ENCODE measurements around the gene E2F1. TPM values are rescaled to one million over a fixed set of nuclear protein-coding genes. Genes with fewer than 3 reads are reported as not detected.
"Not testable (repeated sequence)": the region's sequence is repeated elsewhere in the genome, so short reads cannot be mapped to it uniquely, and the experiment has no call there.

The E2F1 gene
- total RNA-seq, 2 experiments from 2014 or later, result 128 to 148 TPM

- Histone ChIP-seq H3K4me3 (ENCODE audit: low read depth, low read length, poor library complexity, severe bottlenecking) (no peak overlapping the region), H3K4me2 (ENCODE audit: low read length) (no peak overlapping the region), H3K36me3 (ENCODE audit: insufficient read depth, low read length) (peaks cover 94% of the 10 kb centered on the region), H2AFZ (ENCODE audit: low read length) (no peak overlapping the region), H3K4me1 (ENCODE audit: insufficient read depth, low read length, poor library complexity, severe bottlenecking) (no peaks in the 10 kb centered on the region), H3K9me2 (ENCODE audit: insufficient read depth, low read length) (no peaks in the 10 kb centered on the region), H3K9me3 (ENCODE audit: low read length) (no peaks in the 10 kb centered on the region), H3K79me2 (ENCODE audit: insufficient read depth, low read depth, low read length) (no peaks in the 10 kb centered on the region), H3K27ac (ENCODE audit: low read depth, low read length, poor library complexity, severe bottlenecking) (no peak overlapping the region), H4K20me1 (ENCODE audit: insufficient read depth, low read length) (no peaks in the 10 kb centered on the region)
- CTCF ChIA-PET (ENCODE audit: unreplicated experiment), result no interaction called here
- TF ChIP-seq, protein P1, sequence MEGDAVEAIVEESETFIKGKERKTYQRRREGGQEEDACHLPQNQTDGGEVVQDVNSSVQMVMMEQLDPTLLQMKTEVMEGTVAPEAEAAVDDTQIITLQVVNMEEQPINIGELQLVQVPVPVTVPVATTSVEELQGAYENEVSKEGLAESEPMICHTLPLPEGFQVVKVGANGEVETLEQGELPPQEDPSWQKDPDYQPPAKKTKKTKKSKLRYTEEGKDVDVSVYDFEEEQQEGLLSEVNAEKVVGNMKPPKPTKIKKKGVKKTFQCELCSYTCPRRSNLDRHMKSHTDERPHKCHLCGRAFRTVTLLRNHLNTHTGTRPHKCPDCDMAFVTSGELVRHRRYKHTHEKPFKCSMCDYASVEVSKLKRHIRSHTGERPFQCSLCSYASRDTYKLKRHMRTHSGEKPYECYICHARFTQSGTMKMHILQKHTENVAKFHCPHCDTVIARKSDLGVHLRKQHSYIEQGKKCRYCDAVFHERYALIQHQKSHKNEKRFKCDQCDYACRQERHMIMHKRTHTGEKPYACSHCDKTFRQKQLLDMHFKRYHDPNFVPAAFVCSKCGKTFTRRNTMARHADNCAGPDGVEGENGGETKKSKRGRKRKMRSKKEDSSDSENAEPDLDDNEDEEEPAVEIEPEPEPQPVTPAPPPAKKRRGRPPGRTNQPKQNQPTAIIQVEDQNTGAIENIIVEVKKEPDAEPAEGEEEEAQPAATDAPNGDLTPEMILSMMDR (conservative IDR thresholded peaks at IDR 0.05; ENCODE audit: low read length), result no peak
- TF ChIP-seq EZH2phosphoT487 (IDR thresholded peaks at IDR 0.05; ENCODE audit: borderline replicate concordance, low read depth, low read length), result no peak
- intact Hi-C loops (cut with micrococcal nuclease; ENCODE audit: unreplicated experiment), result no loop called here
- DNase-seq (ENCODE audit: low spot score), result no peak
- POLR2A ChIA-PET, result interaction anchor here (0.6 to 0.9 kb wide), 2 partner anchors 89 to 194 kb away, joined by 3 read pairs; no protein-coding TSS in a partner anchor
- BruUV-seq (replicated peaks), result no TSS peak
These were observed 45.9 kb downstream of the E2F1 start for GRCh38 chr20:33640287-33640686.

- Histone ChIP-seq H2AFZ (ENCODE audit: low read length) (no peak overlapping the region), H3K9me3 (ENCODE audit: low read length) (no peaks in the 10 kb centered on the region), H3K36me3 (ENCODE audit: insufficient read depth, low read length) (peaks cover 94% of the 10 kb centered on the region), H3K79me2 (ENCODE audit: insufficient read depth, low read depth, low read length) (no peaks in the 10 kb centered on the region), H4K20me1 (ENCODE audit: insufficient read depth, low read length) (no peaks in the 10 kb centered on the region), H3K4me1 (ENCODE audit: insufficient read depth, low read length, poor library complexity, severe bottlenecking) (no peaks in the 10 kb centered on the region), H3K9me2 (ENCODE audit: insufficient read depth, low read length) (no peaks in the 10 kb centered on the region), H3K27ac (ENCODE audit: low read depth, low read length, poor library complexity, severe bottlenecking) (no peak overlapping the region), H3K4me2 (ENCODE audit: low read length) (no peak overlapping the region), H3K4me3 (ENCODE audit: low read depth, low read length, poor library complexity, severe bottlenecking) (no peak overlapping the region)
- intact Hi-C loops (cut with micrococcal nuclease; ENCODE audit: unreplicated experiment), result no loop called here
- CTCF ChIA-PET (ENCODE audit: unreplicated experiment), result no interaction called here
- no peak for DNase-seq (ENCODE audit: low spot score)
- POLR2A ChIA-PET, result no interaction called here
- no peak for TF ChIP-seq EZH2phosphoT487 (IDR thresholded peaks at IDR 0.05; ENCODE audit: borderline replicate concordance, low read depth, low read length)
- no TSS peak for BruUV-seq (replicated peaks)
These were observed 49.4 kb downstream of the E2F1 start for GRCh38 chr20:33636776-33637175.

GRCh38 chr20:33635341-33635740 is 50.8 kb downstream of the E2F1 start:
- H3K36me3 ChIP-seq (ENCODE audit: insufficient read depth, low read length), result peaks cover 94% of the 10 kb centered on the region
- no TSS peak for BruUV-seq (replicated peaks)
- CTCF ChIA-PET (ENCODE audit: unreplicated experiment), result no interaction called here

DNA sequence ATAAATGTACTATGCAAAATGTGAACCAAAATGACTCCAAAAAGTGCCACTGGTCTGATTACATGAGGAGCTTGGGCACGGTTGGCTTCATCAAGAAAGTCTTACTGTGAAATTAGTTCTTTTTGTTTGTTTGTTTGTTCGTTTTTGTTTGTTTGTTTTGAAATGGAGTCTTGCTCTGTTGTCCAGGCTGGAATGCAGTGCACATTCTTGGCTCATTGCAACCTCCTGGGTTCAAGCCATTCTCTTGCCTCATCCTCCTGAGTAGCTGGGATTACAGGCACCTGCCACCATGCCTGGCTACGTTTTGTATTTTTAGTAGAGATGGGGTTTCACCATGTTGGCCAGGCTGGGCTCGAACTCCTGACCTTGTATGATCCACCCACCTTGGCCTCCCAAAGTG is 54.3 kb downstream of the E2F1 start:
- DNase-seq (ENCODE audit: low spot score); CTCF ChIA-PET (ENCODE audit: unreplicated experiment); H3K79me2 ChIP-seq (ENCODE audit: insufficient read depth, low read depth, low read length); BruUV-seq (replicated peaks); H3K9me2 ChIP-seq (ENCODE audit: insufficient read depth, low read length); H3K27ac ChIP-seq (ENCODE audit: low read depth, low read length, poor library complexity, severe bottlenecking); H2AFZ ChIP-seq (ENCODE audit: low read length); POLR2A ChIA-PET; H3K4me3 ChIP-seq (ENCODE audit: low read depth, low read length, poor library complexity, severe bottlenecking); H3K4me2 ChIP-seq (ENCODE audit: low read length); H3K9me3 ChIP-seq (ENCODE audit: low read length); H3K4me1 ChIP-seq (ENCODE audit: insufficient read depth, low read length, poor library complexity, severe bottlenecking); intact Hi-C loops (cut with micrococcal nuclease; ENCODE audit: unreplicated experiment); H4K20me1 ChIP-seq (ENCODE audit: insufficient read depth, low read length): not testable (repeated sequence)
- H3K36me3 ChIP-seq (ENCODE audit: insufficient read depth, low read length), result peaks cover 98% of the 10 kb centered on the region

More at GRCh38 chr20:33635341-33635740, 50.8 kb downstream of the E2F1 start:
- Histone ChIP-seq H3K27ac (ENCODE audit: low read depth, low read length, poor library complexity, severe bottlenecking) (no peak overlapping the region), H3K9me2 (ENCODE audit: insufficient read depth, low read length) (no peaks in the 10 kb centered on the region), H3K4me3 (ENCODE audit: low read depth, low read length, poor library complexity, severe bottlenecking) (no peak overlapping the region), H3K4me1 (ENCODE audit: insufficient read depth, low read length, poor library complexity, severe bottlenecking) (no peaks in the 10 kb centered on the region), H3K79me2 (ENCODE audit: insufficient read depth, low read depth, low read length) (no peaks in the 10 kb centered on the region), H4K20me1 (ENCODE audit: insufficient read depth, low read length) (no peaks in the 10 kb centered on the region), H3K4me2 (ENCODE audit: low read length) (no peak overlapping the region), H2AFZ (ENCODE audit: low read length) (no peak overlapping the region), H3K9me3 (ENCODE audit: low read length) (no peaks in the 10 kb centered on the region)
- intact Hi-C loops (cut with micrococcal nuclease; ENCODE audit: unreplicated experiment), result no loop called here
- POLR2A ChIA-PET, result interaction anchor here (0.9 kb wide), 1 partner anchor 41 kb away, joined by 3 read pairs; no protein-coding TSS in a partner anchor
- DNase-seq (ENCODE audit: low spot score), result no peak
- TF ChIP-seq, protein P1 (conservative IDR thresholded peaks at IDR 0.05; ENCODE audit: low read length), result no peak
- TF ChIP-seq EZH2phosphoT487 (IDR thresholded peaks at IDR 0.05; ENCODE audit: borderline replicate concordance, low read depth, low read length), result no peak

Measured in OCI-LY7 (cell line).